ENCODE data around the gene PLD5.
"Not testable (repeated sequence)": the region's sequence is repeated elsewhere in the genome, so short reads cannot be mapped to it uniquely, and the experiment has no call there.

PLD5 gene

GRCh38 chr1:242058582-242058981, 465.9 kb downstream of the PLD5 start:
- not testable (repeated sequence) for DNase-seq (ENCODE audit: low read depth in 2 of 2)

GRCh38 chr1:242058181-242058580, 466.3 kb downstream of the PLD5 start:
- not testable (repeated sequence) for DNase-seq (ENCODE audit: low read depth in 2 of 2)

- no peak for DNase-seq (ENCODE audit: low read depth in 2 of 2)
Observed at GRCh38 chr1:242057745-242058115, 466.8 kb downstream of the PLD5 start.

- no peak for DNase-seq (ENCODE audit: low read depth in 2 of 2)
Observed at GRCh38 chr1:242056988-242057744, 467.3 kb downstream of the PLD5 start.

- DNase-seq (ENCODE audit: low read depth in 2 of 2): no peak
Observed at GRCh38 chr1:242055749-242056320, 468.7 kb downstream of the PLD5 start.

GRCh38 chr1:242043165-242043564, 481.3 kb downstream of the PLD5 start:
- DNase-seq (ENCODE audit: low read depth in 2 of 2): no peak

GRCh38 chr1:242034392-242034791, 490.1 kb downstream of the PLD5 start:
- DNase-seq (ENCODE audit: low read depth in 2 of 2): no peak

- DNase-seq (ENCODE audit: low read depth in 2 of 2): no peak
Observed at GRCh38 chr1:242033447-242033846, 491.1 kb downstream of the PLD5 start.

All from fibroblast of skin of left biceps (primary cell).